Measurements from ENCODE around the gene NUP98. TPM values are rescaled to one million over a fixed set of nuclear protein-coding genes. Genes with fewer than 3 reads are reported as not detected.

Gene NUP98
- total and polyA plus RNA-seq, 2 donors (not counting 3 experiments of a cell fraction or from before 2014, with no cell fraction given) = 92.7 to 169 TPM

- TF ChIP-seq POLR2A (IDR thresholded peaks at IDR 0.05; ENCODE audit: low read depth, low read length) (no peak), JUN (IDR thresholded peaks at IDR 0.05; ENCODE audit: borderline replicate concordance, insufficient read depth, insufficient read length, low read depth) (no peak), EZH2 (IDR thresholded peaks at IDR 0.05; ENCODE audit: borderline replicate concordance, low read depth, low read length, severe bottlenecking) (no peak), MAX (IDR thresholded peaks at IDR 0.05; ENCODE audit: insufficient read depth, insufficient read length) (no peak), POLR2AphosphoS5 (IDR thresholded peaks at IDR 0.05; ENCODE audit: insufficient read depth, low read depth, low read length) (no peak)
- DNase-seq (ENCODE audit: low read depth, low spot score) (no peak), FAIRE-seq (no peak)
- POLR2A ChIA-PET = interaction anchor here (0.7 kb wide), 2 partner anchors 12 to 60 kb away, joined by 6 to 8 read pairs; no protein-coding TSS in a partner anchor
- dilution Hi-C loops (cut with MboI; ENCODE audit: extremely low pct_ligation_motif_present, low sequenced_read_pairs) (no loop called here), intact Hi-C loops (cut with micrococcal nuclease) (no loop called here)
- Histone ChIP-seq H2AFZ (ENCODE audit: low read depth, low read length) (no peak overlapping the region), H3K79me2 (ENCODE audit: control insufficient read depth, insufficient read depth, low read length) (peaks cover 62% of the 10 kb centered on the region), H3K27me3 (ENCODE audit: control insufficient read depth in 2 of 2, insufficient read depth in 2 of 2, low read length in 2 of 2) (no peaks in the 10 kb centered on the region), H3K36me3 (ENCODE audit: control insufficient read depth in 2 of 2, extremely low read depth in 1 of 2, insufficient read depth in 2 of 2, low read length in 2 of 2) (peaks cover 4 to 12% of the 10 kb centered on the region in 2 experiments), H3K4me2 (ENCODE audit: insufficient read depth, low read length) (no peak overlapping the region), H3K27ac (ENCODE audit: insufficient read depth, low read depth, low read length) (no peak overlapping the region), H3K9me1 (replicated peaks; ENCODE audit: control insufficient read depth, extremely low read depth, insufficient read depth, low read length) (no peaks in the 10 kb centered on the region), H3K4me1 (ENCODE audit: control insufficient read depth, extremely low read depth, insufficient read depth, low read length) (peaks cover under 1% of the 10 kb centered on the region), H4K20me1 (replicated peaks; ENCODE audit: control insufficient read depth, extremely low read depth, insufficient read depth, low read length) (peaks cover 3% of the 10 kb centered on the region), H3K4me3 (replicated peaks in 1 of 3; ENCODE audit: insufficient read depth in 1 of 3, low read depth in 1 of 3, low read length in 3 of 3) (no peak overlapping the region), H3K9me3 (replicated peaks; ENCODE audit: control insufficient read depth, insufficient read depth, low read length) (no peaks in the 10 kb centered on the region), H3K9ac (replicated peaks; ENCODE audit: extremely low read depth, insufficient read depth, low read length) (peak overlapping the region; percentile 9)
- no TSS peak for BruUV-seq (replicated peaks)
- CTCF ChIA-PET = interaction anchor here (0.7 to 3.1 kb wide), 5 partner anchors 27 to 253 kb away, joined by 3 to 18 read pairs (median 3); partner anchors contain the start of gene PGAP2
These were observed 15.9 kb downstream of the NUP98 start for GRCh38 chr11:3781423-3781822.

GRCh38 chr11:3775736-3776406 lies 21.5 kb downstream of the NUP98 start:
- ChIA-PET CTCF (interaction anchor here (1.0 to 1.4 kb wide), 3 partner anchors 32 to 297 kb away, joined by 3 to 4 read pairs (median 3); no protein-coding TSS in a partner anchor), POLR2A (no interaction called here)
- no peak overlapping the region for H3K9ac ChIP-seq (replicated peaks; ENCODE audit: extremely low read depth, insufficient read depth, low read length)
- H3K79me2 ChIP-seq (ENCODE audit: control insufficient read depth, insufficient read depth, low read length) = peaks cover 12% of the 10 kb centered on the region
- no peaks in the 10 kb centered on the region for H3K4me1 ChIP-seq (ENCODE audit: control insufficient read depth, extremely low read depth, insufficient read depth, low read length)
- FAIRE-seq (no peak), DNase-seq (ENCODE audit: low read depth, low spot score) (no peak)
- no peaks in the 10 kb centered on the region for H3K27me3 ChIP-seq (ENCODE audit: control insufficient read depth in 2 of 2, insufficient read depth in 2 of 2, low read length in 2 of 2)
- no peak overlapping the region for H3K27ac ChIP-seq (ENCODE audit: insufficient read depth, low read depth, low read length)
- dilution Hi-C loops (cut with MboI; ENCODE audit: extremely low pct_ligation_motif_present, low sequenced_read_pairs) = no loop called here
- H3K36me3 ChIP-seq (ENCODE audit: control insufficient read depth in 2 of 2, extremely low read depth in 1 of 2, insufficient read depth in 2 of 2, low read length in 2 of 2) = peaks cover 16 to 23% of the 10 kb centered on the region in 2 experiments
- no peaks in the 10 kb centered on the region for H3K9me1 ChIP-seq (replicated peaks; ENCODE audit: control insufficient read depth, extremely low read depth, insufficient read depth, low read length)
- no peak overlapping the region for H2AFZ ChIP-seq (ENCODE audit: low read depth, low read length)
- TF ChIP-seq JUN (IDR thresholded peaks at IDR 0.05; ENCODE audit: borderline replicate concordance, insufficient read depth, insufficient read length, low read depth) = no peak
- TF ChIP-seq CTCF (IDR thresholded peaks at IDR 0.05; ENCODE audit: extremely low read depth in 1 of 2, insufficient read depth in 1 of 2, low read depth in 1 of 2, low read length in 2 of 2) = no peak
- no peak for TF ChIP-seq MYC (IDR thresholded peaks at IDR 0.05; ENCODE audit: low read depth, low read length)
- no peak for TF ChIP-seq GATA2 (IDR thresholded peaks at IDR 0.05; ENCODE audit: insufficient read depth, insufficient read length, low read depth, low read length)
- no peak for TF ChIP-seq EZH2 (IDR thresholded peaks at IDR 0.05; ENCODE audit: borderline replicate concordance, low read depth, low read length, severe bottlenecking)
- no peak for TF ChIP-seq POLR2A (IDR thresholded peaks at IDR 0.05; ENCODE audit: low read depth, low read length)
- no peak for TF ChIP-seq MAX (IDR thresholded peaks at IDR 0.05; ENCODE audit: insufficient read depth, insufficient read length)
- intact Hi-C loops (cut with micrococcal nuclease) = no loop called here
- H3K4me3 ChIP-seq (replicated peaks in 1 of 3; ENCODE audit: insufficient read depth in 1 of 3, low read depth in 1 of 3, low read length in 3 of 3) = no peak overlapping the region
- no peaks in the 10 kb centered on the region for H4K20me1 ChIP-seq (replicated peaks; ENCODE audit: control insufficient read depth, extremely low read depth, insufficient read depth, low read length)
- no peaks in the 10 kb centered on the region for H3K9me3 ChIP-seq (replicated peaks; ENCODE audit: control insufficient read depth, insufficient read depth, low read length)
- no TSS peak for BruUV-seq (replicated peaks)
- H3K4me2 ChIP-seq (ENCODE audit: insufficient read depth, low read length) = no peak overlapping the region

All from endothelial cell of umbilical vein (primary cell).